Fibroblast of skin of right quadriceps (primary cell): ENCODE measurements around the gene SLC26A2.

ENCODE experiments used
- DNase-seq: peaks from one replicate; pipeline ENCODE4 v3.0.0-alpha.2; 2013

SLC26A2 gene

GRCh38 chr5:149962601-149963300, 2.2 kb downstream of the SLC26A2 start:
- DNase-seq: no peak

GRCh38 chr5:149963729-149964128, 3.2 kb downstream of the SLC26A2 start:
- no peak for DNase-seq

DNA sequence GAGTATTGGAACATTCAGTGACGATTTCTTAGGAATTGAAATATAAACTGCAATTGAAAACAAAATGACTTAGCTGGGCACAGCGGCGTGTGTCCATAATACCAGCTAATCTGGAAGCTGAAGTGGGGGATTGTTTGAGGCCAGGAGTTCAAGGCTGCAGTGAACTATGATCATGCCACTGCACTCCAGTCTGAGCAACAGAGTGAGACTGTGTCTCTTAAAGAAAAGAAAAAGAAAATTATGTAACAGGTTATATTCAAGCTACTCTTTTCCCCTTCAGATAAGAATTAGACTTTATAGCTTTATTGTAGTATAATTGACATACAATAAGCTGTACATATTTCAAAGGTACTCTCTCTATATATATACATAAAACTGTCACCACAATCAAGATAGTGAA, 6.4 kb downstream of the SLC26A2 start:
- no peak for DNase-seq

DNA sequence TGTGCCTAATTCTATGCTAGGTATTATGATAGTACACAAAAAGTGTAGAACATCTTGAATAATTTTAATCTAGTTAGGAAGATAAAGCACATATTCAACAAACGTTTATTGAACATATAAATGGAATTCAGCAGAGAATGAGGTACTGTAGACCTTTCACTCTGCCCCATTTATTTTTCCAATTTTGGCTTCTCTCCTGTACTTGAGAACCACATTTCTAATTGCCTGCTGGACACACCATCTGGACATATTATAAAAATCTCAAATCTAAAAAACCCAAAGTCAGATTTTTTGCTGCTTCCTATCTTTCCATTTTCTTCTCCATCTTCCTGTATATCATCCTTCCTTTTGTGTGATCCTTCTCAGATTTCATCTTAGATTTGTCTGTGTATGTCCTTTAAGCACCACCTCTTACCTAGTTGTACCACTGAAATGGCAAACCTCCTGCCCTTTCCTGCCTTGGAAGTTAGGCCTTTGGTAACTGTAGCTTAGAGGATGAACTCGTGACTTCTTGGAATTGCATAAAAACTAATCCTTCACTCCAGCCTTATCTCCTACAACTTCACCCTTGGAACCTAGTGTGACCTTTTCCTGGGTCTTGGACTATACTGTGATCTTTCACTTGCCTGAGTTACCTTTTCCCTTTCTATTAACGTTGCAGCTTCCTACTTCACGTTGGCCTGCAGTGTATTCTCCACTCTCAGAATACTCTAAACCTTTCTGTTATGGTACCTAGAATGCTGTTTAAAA, 8.8 kb downstream of the SLC26A2 start:
- DNase-seq: no peak

GRCh38 chr5:149975409-149975808, 14.9 kb downstream of the SLC26A2 start:
- DNase-seq: no peak

- no peak for DNase-seq
Measured at GRCh38 chr5:149979896-149980295, 19.3 kb downstream of the SLC26A2 start.

DNA sequence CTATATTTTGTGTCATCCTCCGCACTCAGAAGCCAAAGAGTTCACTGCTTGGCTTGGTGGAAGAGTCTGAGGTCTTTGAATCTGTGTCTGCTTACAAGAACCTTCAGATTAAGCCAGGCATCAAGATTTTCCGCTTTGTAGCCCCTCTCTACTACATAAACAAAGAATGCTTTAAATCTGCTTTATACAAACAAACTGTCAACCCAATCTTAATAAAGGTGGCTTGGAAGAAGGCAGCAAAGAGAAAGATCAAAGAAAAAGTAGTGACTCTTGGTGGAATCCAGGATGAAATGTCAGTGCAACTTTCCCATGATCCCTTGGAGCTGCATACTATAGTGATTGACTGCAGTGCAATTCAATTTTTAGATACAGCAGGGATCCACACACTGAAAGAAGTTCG, 20.6 kb downstream of the SLC26A2 start:
- DNase-seq: no peak

DNA sequence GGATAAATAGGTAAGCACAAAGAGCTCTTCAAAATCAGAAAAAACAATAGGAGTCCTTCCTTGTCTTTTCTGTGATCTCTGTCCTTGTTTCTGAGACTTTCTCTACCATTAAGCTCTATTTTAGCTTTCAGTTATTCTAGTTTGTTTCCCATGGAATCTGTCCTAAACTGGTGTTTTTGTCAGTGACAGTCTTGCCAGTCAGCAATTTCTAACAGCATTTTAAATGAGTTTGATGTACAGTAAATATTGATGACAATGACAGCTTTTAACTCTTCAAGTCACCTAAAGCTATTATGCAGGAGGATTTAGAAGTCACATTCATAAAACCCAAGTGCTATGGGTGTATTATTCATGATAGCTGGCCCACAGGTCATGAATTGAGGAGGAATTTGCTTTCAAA, 21.9 kb downstream of the SLC26A2 start:
- no peak for DNase-seq

GRCh38 chr5:149988126-149988525, 27.6 kb downstream of the SLC26A2 start:
- DNase-seq: no peak

- DNase-seq: peak; percentile 64
Measured at GRCh38 chr5:149990518-149991376, 30.2 kb downstream of the SLC26A2 start.

DNA sequence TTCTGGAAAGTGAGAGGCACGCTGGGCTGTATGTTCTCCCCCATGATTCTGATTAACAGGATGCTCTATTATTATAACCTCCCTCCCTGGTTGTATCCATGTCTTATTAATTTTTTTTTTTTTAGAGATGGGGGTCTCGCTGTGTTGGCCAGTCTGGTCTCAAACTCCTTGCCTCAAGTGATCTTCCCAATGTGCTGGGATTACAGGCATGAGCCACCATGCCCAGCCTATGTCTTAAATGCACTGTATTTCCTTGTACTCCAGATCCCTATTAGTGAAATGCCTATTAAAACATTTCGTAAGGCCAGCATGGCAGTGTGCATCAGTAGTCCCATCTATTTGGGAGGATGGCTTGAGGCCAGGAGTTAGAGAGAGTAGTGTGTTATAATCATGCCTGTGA, 32.9 kb downstream of the SLC26A2 start:
- no peak for DNase-seq

GRCh38 chr5:149995385-149996204, 35.0 kb downstream of the SLC26A2 start:
- DNase-seq: no peak

DNA sequence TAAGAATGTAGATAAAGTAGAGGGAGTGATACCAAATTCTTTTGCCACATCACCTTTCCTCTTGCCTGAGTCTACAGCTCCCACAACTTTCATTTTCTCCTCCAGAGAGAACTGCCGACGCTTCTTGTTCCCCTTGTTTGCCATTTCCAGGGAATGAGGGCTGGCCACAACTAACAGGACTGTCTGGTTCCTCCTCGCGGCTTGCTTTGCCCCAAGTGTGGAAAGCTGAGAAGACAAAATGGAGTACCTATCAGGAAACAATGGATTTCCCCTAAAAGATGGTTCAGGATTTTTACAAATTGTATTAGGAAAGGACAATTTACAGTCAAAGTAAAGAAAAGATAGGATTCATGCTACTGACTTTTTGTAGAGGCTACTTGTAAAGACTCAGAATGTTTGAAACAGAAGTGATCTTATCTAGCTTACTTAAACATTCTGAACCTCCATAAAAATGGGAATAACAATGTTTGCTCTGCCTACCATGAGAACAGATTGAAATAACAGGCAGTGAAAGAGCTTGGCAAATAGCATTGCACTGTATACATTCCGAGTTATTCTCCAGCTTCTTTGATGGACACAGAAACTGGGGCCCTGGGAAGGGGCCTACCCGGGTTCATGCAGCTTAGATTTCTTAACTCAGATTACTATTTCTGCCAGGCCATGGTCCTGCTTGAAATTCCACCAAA, 35.8 kb downstream of the SLC26A2 start:
- DNase-seq: no peak

DNA sequence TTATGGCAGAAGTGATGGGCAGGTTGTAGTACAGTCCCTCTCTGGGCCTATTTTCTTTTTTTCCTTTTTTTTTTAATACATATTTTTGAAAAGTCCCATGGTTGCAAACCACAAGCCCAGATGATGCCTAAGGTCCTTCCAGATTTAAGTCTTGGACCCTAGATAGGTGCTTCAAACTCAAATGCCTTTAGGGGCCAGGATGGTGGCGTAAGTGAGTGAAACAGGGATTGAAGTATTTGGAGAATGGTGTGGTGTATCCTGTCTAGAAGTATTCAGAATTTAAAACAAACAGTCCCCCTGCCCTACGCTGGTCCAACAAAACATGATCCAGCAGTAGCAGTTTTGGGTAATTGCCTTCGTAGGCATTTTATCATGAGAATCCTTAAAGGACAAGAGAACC, 37.7 kb downstream of the SLC26A2 start:
- DNase-seq: no peak

DNA sequence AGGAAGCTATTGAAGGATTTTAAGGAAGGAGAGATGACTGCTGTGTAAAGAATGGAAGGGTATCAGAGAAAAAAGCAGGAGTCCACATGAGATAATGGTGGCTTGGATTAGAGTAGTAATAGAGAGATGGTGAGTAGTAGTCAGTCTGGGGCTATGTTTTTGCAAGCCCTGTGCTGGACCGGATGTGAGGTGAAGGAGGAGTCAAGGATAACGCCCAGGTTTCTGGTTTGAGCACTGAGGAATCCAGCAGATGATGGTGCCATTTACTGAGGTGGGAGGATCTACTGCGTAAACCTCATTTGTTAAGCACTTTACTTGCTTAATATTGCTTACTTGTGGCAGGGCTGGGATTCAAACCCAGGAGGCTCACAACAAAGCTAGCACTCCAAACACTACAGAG, 38.8 kb downstream of the SLC26A2 start:
- DNase-seq: no peak

- DNase-seq: no peak
Measured at GRCh38 chr5:149999866-150000255, 39.3 kb downstream of the SLC26A2 start.

DNA sequence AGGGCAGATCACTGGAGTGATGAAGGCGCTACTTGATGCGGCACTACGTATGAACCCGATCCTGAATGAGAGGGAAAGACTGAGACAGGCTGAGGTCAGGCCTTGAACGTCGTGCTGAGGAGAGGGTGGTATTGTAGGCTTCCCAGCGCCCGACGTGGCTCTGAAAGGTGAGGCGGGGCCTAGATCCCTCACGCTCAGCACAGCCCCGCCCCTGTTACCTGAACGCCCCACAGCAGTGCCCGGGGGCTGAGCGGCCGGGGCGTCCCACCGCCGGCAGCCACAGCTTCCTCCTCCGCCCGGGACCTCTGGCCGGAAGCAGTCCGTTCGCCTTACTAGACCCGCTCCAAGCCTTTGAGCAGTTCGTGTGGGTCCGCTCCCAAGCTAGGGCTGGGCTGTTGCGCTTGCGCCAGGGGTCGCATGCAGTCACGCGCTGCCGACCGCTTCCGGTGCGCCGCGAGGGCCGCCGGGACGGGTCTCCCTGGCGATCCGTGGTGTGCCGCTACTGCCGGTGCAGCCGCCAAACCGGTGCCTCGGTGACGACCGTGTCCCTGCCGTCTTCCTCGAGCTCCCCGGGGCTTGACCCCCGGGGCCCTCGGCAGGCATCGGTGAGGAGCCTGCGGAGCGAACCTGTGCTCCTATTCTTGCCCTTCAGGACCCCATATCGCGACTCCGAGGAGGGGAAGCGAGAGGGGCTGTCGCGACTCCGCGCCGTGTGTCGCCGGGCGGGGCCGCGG, 39.9 kb downstream of the SLC26A2 start, which contains the start of the genes HMGXB3 and TIGD6:
HMGXB3 (plus strand) TSS at position 484 of the 734 bp plus-strand sequence. CDS start 4,114 bp downstream, outside the sequence.
TIGD6 (minus strand) TSS at position 399 of the 734 bp plus-strand sequence. CDS start 4,306 bp downstream, outside the sequence.
- DNase-seq: peak; percentile 93

DNA sequence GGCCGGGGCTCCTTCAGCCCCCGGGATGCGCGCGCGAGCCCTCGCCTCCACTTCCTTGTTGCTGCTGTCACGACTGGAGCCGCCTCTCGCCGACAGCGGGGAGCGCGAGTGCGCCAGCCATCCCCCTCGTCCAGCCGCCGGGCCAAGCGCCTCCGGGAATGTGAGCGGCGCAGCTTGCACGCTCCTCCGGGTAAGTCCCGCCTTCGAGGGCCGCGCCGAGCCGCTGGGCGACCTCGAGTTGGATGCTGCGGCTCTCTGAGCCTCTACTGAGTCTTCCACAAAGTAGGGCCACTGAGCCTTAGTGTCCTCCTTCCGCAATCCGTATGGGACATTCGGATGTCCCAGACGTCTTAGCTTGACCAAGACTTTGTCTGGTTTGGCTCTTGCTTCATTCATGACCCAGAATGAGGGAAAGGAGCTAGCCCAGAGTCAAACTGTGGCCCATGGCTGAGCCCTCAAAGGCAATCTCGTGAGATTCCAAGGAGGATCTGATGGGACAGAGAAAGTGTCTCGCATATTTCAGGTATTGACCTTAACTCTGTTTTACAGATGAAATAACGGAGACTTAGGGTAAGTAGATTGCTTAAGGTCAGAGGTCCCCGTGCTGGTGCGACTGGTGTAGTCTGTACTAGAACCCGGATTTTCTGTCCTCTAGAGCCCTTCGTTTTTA, 40.6 kb downstream of the SLC26A2 start:
- DNase-seq: no peak

GRCh38 chr5:150001660-150002486, 41.3 kb downstream of the SLC26A2 start:
- peak; percentile 69 for DNase-seq

DNA sequence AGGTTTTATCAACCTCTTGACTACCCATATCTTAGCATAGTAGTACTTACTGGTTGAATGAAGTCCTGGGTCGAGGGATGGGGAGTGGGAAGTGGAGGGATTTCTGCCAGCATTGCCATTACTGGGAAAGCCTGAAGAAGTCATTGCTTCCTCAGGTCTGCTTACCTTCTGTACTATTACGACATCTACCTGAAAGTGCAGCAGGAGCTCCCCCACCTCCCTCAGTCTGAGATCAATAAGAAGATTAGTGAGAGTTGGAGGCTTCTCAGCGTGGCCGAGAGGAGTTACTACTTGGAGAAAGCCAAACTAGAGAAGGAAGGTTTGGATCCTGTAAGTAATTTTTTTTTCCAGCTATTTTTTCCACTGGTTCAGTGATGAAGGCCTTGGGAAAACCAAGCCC, 45.8 kb downstream of the SLC26A2 start:
- no peak for DNase-seq
